Activated gamma-delta T cell treated with Interleukin-2 at 50 U/mL for 16 hours (primary cell): Measurements from ENCODE around the gene TET3.
A peak's percentile ranks its signal among the peaks of the same experiment; 100 is the strongest.

Experiments
- DNase-seq: peaks from one replicate; pipeline ENCODE4 v3.0.0-alpha.2; 2020

The TET3 gene

DNA sequence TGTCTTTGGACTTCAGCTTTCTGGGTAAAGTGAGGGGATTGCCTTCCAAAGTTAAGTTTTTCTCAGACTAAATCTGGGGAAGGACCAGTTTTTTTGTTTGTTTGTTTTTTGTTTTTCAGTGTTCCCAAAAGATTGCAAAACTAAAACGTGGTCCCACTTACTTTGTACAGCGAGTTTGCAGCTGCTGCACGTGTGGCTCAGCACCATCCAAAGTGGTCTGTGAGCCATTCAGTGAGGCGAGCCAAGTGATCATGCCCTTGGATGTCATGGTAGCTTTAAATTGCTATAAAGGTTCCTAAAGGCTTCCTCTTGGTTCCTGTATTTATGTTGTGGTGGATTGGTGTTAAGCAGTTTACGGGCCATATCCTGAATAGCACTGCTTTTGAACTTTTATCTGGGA is 23.0 kb downstream of the TET3 start:
- no peak for DNase-seq

DNA sequence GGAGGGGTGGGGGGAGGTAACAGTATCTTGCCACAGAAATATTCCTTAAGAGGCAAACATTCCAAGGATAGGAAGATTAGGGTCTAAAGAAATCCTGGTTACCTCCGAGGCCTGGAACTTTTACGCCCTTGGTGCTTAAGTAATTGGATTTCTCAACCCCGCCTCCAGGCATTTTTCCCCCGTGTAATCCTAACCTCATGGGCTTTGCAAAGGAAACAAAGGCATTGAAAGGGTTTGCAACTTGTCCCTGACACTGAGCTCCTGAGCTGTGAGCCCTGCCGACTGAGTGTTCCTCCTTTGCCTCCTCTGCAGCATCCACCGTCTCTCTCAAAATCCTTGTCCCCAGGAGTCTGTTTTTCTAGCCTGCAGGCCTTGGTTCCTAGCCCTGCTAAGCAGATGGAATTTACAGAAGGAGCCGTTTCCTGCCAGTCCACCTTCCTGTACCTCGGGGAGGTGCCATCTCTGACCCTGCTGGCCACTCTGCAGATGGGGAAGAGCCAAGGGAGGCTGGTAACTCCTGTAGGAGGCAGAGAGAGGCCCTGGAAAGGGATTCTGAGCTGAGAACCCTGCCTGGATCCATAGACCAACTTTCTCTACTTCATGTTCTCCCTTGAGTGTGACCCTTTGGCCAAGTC is 24.2 kb downstream of the TET3 start:
- DNase-seq: no peak

DNA sequence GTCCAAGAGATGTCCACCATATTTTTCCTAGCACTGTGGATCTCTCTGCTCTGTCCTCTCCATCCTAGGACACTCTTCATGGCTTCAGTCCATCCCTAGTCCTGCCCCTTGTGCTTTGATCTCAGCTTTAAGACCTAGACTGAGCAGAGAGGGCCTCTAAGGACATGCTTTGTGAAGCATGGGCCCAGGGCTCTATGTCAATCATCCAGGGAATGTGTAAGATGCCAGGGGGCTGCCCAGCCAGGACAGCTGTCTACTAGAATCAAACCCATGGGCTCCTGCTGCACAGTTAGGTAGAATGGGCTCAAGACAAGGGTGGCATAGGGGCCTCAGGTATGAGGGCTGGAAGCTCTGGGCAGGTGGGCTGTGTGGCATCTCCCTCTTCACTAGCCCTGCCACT is 24.9 kb downstream of the TET3 start:
- DNase-seq: no peak

DNA sequence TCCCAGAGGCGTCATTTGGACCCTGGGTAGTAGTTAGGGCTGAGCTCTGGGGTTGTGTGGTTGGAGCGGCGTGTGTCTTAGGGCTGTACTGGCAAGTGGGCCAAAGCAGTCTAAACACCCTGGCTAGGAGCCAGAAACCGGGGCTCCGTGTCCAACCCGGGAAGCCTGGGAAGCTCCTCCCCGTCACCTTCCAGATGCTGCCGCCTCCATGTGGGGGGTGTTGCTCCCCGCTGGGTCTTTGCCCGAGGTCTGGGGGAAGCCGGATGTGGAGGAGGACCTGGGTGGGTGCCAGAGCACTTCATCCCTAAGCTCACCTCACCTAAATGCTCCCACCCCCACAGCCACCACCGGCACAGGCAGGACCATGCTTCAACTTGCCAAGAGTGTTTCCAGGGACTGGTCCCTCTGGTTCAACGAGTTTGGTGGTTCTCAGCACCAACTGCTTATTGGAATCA is 25.4 kb downstream of the TET3 start:
- no peak for DNase-seq

DNA sequence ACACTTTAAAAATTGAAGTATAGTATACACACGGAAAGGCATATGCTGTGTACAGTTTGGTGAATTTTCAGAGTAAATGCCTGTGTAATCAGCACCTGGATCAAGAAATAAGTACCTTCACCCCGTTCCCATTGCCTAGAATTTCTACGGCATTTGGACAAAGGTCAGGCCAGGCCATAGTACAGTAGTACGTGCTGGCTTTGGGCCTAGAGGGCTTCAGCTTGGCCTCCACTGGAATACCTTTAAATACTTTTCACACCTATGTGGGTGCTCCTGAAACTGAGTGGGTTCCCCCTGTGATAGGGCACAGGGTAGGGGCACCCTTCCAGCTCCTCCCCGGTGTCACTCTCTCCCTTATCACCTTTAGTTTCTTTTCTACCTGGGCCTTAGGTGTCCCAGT is 26.5 kb downstream of the TET3 start:
- DNase-seq: no peak

DNA sequence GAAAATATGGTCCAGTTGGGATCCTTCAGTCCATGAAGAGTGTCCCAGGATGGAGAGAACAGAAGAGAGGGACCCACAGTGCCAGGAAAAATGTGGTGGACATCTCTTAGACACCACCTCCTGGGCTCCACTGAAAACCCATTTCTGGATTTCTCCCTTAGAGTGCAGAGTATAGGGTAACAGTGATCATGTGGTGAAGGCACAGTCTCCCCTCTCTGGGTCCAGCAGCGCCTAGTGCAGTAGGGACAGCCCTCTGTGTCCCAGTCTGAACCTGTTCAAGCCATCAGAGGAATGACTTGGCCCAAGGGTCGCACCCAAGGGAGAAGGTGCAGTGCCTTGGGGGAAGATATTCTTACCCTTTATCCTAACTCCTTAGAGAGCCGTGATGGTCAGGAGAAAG is 30.1 kb downstream of the TET3 start:
- DNase-seq: no peak

DNA sequence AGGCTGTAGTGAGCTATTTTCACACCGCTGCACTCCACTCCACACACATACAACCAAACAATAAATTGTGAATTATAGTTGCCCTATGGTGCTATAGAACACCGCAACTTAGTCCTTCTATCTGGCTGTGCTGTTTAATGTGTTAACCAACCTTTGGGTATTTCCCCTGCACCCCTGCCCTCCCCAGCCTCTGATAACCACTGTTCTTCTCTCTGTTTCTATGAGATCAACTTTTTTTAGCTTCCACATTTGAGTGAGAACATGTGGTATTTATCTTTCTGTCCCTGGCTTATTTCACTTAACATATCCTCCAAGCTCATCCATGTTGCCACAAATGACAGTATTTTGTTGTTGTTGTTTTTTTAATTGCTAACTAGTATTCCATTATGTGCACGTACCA is 32.5 kb downstream of the TET3 start:
- no peak for DNase-seq

DNA sequence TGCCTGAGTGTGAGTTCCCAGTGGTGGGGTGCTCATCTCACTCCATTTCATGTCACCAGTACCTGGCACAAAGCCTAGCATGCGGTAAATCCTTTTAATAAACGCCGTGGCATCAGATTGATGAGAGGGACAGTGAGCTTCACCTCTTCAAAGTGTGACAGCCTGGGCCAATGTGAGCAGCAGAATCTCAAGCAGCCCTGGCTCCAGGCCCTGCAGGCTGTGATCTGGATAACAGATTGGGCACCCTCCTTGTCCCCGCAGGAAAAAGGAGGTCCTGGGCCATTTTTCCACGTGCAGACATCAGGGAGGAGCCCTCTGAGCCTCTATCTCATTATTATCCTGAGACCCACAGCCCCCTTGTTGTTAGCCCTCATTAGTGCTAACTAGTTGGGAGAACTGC is 34.8 kb downstream of the TET3 start:
- DNase-seq: no peak

DNA sequence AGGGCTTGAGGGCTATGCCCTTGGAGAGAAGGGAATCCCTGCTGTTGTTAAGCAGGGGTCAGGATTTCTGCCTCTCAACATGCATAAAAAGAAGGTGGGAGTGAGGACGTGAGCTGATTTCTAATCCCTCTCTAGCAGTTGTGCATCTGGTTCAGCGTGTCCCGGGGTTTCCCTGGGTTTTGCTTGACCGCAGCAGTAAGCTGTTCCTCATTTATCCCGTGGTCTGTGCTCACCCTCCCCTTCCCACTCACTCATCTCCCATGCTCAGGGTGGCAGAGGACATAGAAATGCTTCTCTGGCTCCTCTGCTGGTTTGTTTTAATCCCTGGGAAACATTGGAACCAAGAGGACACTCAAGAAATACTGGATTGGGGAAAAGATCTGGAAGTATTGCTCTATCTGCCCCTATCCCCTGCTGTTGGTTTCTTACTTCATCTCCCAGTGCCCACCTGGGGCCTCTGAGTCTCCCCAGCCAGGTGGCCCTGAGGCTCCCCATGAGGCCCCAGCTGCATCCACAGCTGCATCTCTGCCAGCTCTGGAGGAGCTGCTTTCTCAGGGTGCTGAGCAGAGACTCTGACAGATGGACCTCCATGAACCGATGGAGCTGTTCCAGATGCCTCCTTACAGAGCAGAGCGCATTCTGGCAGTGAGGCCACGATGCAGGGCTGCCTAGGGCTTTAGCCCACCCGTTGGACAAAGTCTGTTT is 36.1 kb downstream of the TET3 start:
- no peak for DNase-seq

DNA sequence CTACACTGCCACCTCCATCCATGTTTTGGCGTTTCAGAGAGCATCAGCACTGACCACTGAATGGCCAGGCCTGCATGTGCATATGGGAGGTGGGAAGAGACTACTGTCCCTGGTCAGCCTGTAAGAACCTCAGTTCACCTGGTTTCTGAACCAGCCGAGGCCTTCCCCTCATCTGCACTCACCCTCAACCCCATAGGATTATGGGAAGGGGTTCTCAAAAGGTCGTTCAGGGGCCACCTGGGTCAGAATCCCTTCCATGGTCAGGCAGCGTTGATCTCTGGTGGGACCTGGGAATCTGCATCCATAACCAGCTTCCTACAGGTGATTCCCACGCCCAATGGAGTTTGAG is 36.7 kb downstream of the TET3 start:
- DNase-seq: no peak

DNA sequence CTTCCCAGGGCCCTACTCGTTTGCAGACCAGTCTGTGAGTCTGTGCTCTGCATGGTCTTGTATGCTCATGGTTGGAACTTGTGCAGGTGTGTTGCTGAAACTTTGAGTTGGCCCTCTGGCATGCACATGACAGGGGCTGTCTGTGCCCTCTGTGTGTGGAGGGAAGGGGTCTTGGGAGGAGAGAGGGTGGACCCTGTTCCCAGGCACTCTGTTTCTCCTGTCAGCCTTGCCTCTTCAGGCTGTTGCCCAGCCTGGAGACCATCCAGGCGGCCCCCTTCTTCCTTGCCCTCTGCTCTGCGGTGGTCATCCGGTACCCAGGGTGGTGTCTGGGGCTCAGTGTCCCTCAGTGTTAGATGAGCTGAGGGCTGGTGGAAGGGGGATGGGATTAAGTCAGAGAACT is 39.5 kb downstream of the TET3 start:
- no peak for DNase-seq

DNA sequence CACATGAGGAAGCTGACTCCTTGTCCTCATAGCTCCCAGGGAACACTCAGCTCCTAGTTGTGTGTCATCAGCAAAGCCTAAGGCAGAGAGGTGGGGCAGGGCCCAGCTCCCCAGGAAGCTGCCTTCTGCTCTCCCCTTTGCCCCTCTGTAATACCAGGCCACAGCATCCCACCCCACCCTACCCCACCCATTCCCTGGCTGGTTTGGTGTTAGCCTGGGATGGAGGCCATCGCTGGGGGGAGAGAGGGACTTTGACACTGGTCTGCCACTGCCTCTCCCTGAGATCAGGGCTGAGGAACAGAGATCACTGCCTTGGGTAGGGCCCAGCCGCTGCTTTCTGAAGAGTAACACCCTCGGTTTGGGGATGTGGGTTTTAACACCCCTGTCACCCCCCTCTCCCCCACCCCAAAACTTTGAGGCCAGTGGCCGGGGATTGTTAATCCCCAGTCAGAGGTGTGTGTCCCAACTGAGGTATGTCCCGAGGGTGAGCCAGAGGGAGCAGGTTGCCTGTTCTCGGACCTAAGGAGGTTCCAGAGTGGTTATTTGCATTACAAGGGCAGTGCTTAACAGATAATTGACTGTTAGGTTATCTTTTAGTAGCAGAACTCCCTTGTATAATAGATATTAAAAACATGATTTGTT is 41.4 kb downstream of the TET3 start:
- DNase-seq: peak; percentile 22

DNA sequence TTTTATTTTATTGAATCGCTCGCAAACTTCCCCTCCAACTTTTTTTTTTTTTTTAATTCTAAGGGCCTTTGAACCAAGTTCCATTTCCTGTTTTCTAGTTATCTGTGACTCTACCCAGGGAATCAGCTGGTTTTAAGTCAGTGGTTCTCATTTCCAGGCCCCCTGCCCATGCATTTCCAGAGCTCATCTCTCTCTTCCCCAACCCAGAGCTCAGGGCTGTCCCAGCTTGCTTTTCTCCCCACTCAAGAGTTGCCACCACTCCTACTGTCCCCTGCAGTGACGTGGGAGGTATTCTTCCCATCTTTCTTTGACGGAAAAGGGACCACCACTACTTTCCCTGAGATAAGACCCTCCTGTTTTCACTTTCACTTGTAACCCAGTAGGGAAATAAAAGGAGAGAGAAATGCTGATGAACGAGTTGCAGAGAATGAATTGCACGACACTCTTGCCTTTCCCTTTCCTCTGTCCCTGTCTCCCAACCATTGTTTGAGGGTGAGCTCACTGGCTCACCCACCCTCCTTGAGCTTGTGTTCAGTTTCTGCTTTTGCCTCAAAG is 42.1 kb downstream of the TET3 start:
- no peak for DNase-seq

DNA sequence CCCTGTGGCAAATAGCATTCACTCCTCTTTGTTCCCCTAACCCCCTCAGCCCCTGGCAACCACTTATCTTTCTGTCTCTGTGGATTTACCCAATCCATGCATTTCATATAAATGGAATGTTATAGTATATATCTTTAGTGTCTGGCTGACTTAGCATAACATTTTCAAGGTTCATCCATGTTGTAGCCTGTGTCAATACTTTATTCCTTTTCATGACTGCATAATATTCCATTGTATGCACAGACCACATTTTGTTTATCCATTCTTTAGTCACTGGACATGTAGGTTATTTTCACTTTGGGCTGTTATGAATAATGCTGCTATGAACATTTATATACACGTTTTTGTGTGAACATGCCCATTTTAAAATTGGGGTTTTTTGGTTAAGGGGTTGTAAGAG is 42.8 kb downstream of the TET3 start:
- DNase-seq: no peak

DNA sequence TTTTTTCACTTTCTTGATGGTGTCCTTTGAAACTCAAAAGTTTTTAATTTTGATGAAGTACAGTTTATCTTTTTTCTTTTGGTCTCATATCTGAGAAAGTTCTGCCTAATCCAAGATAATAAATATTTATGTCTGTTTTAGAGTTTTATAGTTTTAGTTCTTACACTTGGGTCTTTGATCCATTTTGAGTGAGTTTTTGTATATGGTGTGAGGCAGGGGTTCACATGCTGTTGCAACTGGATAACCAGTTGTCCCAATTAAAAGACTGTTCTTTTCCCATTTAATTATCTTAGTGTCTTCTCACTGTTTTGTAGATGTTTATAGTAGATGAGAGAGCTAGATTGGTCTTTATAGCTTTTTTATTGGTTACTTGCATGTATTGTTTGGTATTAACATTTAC is 43.6 kb downstream of the TET3 start:
- DNase-seq: no peak

DNA sequence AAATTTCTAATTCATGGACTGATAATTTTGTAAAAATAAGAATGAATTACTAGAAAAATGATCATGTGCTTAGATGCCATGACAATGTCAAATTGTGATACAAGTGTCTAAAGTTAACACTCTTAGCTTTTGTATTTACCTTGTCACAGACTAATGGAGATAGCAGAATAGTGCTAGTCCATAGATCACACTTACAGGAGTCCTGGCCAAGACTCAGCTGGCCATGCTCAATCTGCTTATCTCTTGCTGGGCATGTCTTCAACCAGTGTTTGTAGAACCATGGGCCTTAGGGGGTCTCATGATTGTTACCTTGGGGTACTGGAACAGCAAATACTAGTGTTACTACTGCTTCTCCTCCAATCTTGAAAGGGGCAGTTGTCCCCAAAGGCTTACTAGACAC is 44.0 kb downstream of the TET3 start:
- no peak for DNase-seq

DNA sequence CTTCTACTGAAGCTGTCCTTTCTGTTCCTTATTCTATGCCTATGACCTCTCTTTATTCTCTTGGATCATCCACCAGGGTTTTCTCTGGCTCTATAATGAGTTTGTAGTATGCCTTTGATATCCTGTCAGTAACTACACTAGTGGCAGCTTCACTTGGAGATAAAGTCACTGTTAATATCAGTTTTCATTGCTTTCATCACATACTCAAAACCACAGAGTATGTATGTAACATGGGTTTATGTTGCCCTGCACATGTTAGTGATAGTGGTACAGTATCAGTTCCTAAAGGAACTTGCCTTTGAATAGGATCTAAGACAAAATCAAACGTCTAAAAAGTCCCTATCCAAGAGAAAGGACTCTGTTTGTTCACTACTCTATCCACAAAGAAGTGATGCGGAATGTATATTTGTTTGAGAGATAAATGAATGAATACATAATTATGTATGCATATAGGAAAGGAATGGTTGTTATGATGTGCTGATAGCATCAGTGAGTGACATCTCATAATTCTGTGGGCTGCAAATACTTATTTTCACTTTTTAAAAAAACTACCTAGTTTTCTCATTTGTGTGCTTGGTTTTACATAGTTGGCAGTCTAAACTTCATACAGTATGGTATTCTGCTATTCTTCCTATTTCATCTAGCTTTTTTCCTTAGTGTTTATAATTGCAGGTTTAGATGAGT is 45.1 kb downstream of the TET3 start:
- DNase-seq: no peak

DNA sequence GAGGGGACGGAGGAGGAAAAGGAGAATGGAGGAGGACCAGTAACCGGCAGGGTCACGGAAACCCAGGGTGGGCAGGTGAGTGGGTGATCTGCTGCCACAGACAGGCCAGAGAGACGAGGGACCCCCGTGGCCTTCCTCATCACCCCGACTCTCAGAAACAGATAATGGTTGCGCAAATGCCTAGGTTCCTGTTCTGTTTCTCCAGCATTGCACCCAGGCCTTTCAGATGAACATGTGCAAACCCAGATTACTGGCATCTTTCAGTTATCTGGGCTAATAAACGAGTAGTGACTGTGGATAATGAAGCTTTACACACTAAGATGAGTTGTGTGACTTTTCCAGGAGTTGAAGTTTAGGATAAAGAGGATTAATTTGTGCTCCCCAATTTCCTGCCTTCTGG is 46.5 kb downstream of the TET3 start:
- no peak for DNase-seq

DNA sequence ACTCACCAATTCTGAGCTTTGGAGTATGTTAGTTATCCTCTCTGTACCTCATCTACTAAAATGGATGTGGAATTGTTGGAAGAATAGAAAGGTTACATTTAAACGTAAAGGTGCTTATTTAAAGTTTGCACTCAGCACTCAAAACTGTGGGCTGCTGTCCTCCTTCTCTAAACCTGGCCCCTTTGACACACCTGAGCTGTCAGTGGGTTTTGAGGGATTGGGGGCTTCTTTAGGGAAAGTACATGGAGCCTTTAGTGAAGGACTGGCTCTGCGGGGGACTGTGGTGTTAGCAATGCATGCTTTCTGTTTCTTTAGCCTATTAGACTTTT is 47.2 kb downstream of the TET3 start:
- no peak for DNase-seq

DNA sequence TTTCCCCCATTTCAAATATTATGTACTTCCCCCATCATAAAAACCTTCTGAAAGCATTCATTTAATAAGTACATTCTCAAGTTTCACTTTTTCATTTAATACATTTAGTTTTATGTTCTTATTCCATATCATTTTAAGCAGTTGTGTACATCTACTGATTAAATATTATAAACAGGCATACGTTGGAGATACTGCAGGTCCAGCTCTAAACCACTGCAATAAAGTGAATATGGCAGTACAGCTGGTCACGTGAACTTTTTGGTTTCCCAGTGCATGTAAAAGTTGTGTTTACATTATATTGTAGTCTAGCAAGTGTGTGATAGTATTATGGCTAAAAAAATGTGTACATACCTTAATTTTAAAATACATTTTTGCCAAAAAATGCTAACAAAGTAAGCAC is 48.7 kb downstream of the TET3 start:
- DNase-seq: no peak
